ENCODE measurements around the gene MAGI2. TPM values are rescaled to one million over a fixed set of nuclear protein-coding genes. Genes with fewer than 3 reads are reported as not detected.

MAGI2 gene
- total RNA-seq, 5 donors from 2014 or later (not counting 1 experiment from before 2014, with no cell fraction given), result 0.10 to 0.77 (median 0.22) TPM

DNA sequence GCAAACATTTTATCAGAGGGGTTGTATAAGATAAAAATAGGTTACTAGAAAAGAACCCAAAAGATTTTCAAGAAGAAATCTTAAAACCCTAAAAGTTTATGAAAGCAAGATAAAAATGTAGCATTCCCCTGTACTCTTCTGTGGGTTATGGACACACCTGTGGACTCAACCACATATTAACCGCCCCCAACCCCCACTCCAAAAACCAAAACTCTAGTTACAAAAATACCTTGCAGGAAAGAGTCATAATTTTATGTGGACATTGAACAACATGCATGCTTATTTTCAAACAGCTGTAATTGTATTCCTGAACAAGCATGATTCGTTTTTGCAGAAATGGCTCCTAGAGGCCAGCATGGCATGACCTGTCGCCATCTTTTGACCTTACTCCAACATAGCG lies 1188.0 kb downstream of the MAGI2 start:
- ATAC-seq (replicated peaks in 1 of 4) (no peak), DNase-seq (no peak)
- Mint-ChIP-seq H3K4me3 (no peak overlapping the region), H3K27me3 (peaks cover 0 to 7% of the 10 kb centered on the region in 2 donors), H3K9me3 (peaks cover 5 to 14% (median 6%) of the 10 kb centered on the region in 3 donors), H3K27ac (no peak overlapping the region), H3K4me1 (no peaks in the 10 kb centered on the region), H3K36me3 (no peaks in the 10 kb centered on the region)
- no peaks in the 10 kb centered on the region for H3K4me1 ChIP-seq (ENCODE audit: control insufficient read depth in 1 of 2, extremely low read depth in 1 of 2, insufficient read depth in 2 of 2, low read length in 2 of 2)
- POLR2A ChIA-PET, result no interaction called here
- 57% methylated on average over 1 of the region's 4 CpGs for WGBS (ENCODE audit: insufficient coverage)
- no peak overlapping the region for H3K27ac ChIP-seq (ENCODE audit: low read length)
- no peak overlapping the region for H3K4me3 ChIP-seq (ENCODE audit: control insufficient read depth in 1 of 2, extremely low read depth in 1 of 2, low read length in 1 of 2)
- CTCF ChIA-PET, result no interaction called here
- no peaks in the 10 kb centered on the region for H3K36me3 ChIP-seq (ENCODE audit: control insufficient read depth in 2 of 2, extremely low read depth in 1 of 2, insufficient read depth in 1 of 2, low read length in 1 of 2)
- no peaks in the 10 kb centered on the region for H3K9me3 ChIP-seq
- no peaks in the 10 kb centered on the region for H3K27me3 ChIP-seq (replicated peaks in 1 of 2; ENCODE audit: control insufficient read depth in 2 of 2, extremely low read depth in 1 of 2, insufficient read depth in 2 of 2, low read length in 1 of 2)

DNA sequence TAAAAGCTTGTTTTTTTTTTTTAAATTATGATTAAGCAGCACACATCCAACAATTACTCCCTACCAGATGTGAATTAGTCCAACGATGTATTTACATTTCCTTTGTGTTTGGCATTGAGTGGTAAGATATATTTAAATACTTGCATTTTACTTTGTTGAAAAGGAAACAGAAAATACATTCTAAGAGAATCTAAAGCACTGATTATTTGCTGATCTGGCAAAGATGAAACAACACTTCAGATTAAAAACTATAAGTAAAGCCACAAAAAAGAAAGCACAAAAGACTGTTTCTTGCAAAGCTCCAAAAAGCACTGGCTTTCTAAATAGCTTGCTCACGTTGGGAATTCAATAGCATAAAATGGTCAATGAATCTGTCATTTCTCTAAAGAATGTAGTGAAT lies 1188.4 kb downstream of the MAGI2 start:
- no peak overlapping the region for H3K27ac ChIP-seq (ENCODE audit: low read length)
- Mint-ChIP-seq H3K27me3 (peaks cover 0 to 7% of the 10 kb centered on the region in 2 donors), H3K27ac (no peak overlapping the region), H3K4me3 (no peak overlapping the region), H3K9me3 (peaks cover 1 to 14% (median 2%) of the 10 kb centered on the region in 3 donors), H3K36me3 (no peaks in the 10 kb centered on the region), H3K4me1 (no peaks in the 10 kb centered on the region)
- no peaks in the 10 kb centered on the region for H3K9me3 ChIP-seq
- DNase-seq (no peak), ATAC-seq (replicated peaks in 1 of 4) (no peak)
- POLR2A ChIA-PET, result no interaction called here
- H3K4me3 ChIP-seq (ENCODE audit: control insufficient read depth in 1 of 2, extremely low read depth in 1 of 2, low read length in 1 of 2), result no peak overlapping the region
- no peaks in the 10 kb centered on the region for H3K36me3 ChIP-seq (ENCODE audit: control insufficient read depth in 2 of 2, extremely low read depth in 1 of 2, insufficient read depth in 1 of 2, low read length in 1 of 2)
- no CpG with 5 or more reads among the region's 2 CpGs for WGBS (ENCODE audit: insufficient coverage)
- no peaks in the 10 kb centered on the region for H3K27me3 ChIP-seq (replicated peaks in 1 of 2; ENCODE audit: control insufficient read depth in 2 of 2, extremely low read depth in 1 of 2, insufficient read depth in 2 of 2, low read length in 1 of 2)
- CTCF ChIA-PET, result no interaction called here
- no peaks in the 10 kb centered on the region for H3K4me1 ChIP-seq (ENCODE audit: control insufficient read depth in 1 of 2, extremely low read depth in 1 of 2, insufficient read depth in 2 of 2, low read length in 2 of 2)

DNA sequence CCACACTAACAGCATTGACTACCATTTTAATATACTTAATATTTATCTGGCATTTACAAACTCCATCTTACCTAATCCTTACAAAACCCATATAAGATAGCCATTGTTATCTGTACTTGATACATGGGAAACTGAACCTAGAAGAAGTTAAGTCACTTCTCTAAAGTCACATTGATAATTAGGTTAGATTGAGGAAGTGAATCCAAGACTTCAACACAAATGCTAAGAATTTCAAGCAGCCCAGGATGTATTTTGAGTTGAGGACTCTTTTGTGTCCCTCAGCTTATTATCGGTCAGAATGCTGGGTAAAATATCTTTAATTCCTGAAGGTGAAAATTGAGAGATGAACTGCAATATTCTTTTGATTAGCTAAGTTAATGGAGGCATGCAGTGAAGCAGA lies 1189.4 kb downstream of the MAGI2 start:
- H3K27me3 ChIP-seq (replicated peaks in 1 of 2; ENCODE audit: control insufficient read depth in 2 of 2, extremely low read depth in 1 of 2, insufficient read depth in 2 of 2, low read length in 1 of 2), result no peaks in the 10 kb centered on the region
- peaks cover 0 to 7% of the 10 kb centered on the region in 2 donors for H3K27me3 Mint-ChIP-seq
- H3K4me3 Mint-ChIP-seq, result no peak overlapping the region
- H3K4me1 Mint-ChIP-seq, result no peaks in the 10 kb centered on the region
- no peaks in the 10 kb centered on the region for H3K36me3 ChIP-seq (ENCODE audit: control insufficient read depth in 2 of 2, extremely low read depth in 1 of 2, insufficient read depth in 1 of 2, low read length in 1 of 2)
- ATAC-seq (replicated peaks in 1 of 4), result no peak
- H3K9me3 Mint-ChIP-seq, result peaks cover 0 to 14% (median 0%) of the 10 kb centered on the region in 3 donors
- no peaks in the 10 kb centered on the region for H3K9me3 ChIP-seq
- CTCF ChIA-PET, result no interaction called here
- H3K27ac ChIP-seq (ENCODE audit: low read length), result no peak overlapping the region
- H3K4me1 ChIP-seq (ENCODE audit: control insufficient read depth in 1 of 2, extremely low read depth in 1 of 2, insufficient read depth in 2 of 2, low read length in 2 of 2), result no peaks in the 10 kb centered on the region
- 86% methylated on average over 1 of the region's 1 CpG for WGBS (ENCODE audit: insufficient coverage)
- no peak overlapping the region for H3K27ac Mint-ChIP-seq
- H3K4me3 ChIP-seq (ENCODE audit: control insufficient read depth in 1 of 2, extremely low read depth in 1 of 2, low read length in 1 of 2), result no peak overlapping the region
- POLR2A ChIA-PET, result no interaction called here
- DNase-seq, result no peak
- H3K36me3 Mint-ChIP-seq, result no peaks in the 10 kb centered on the region

DNA sequence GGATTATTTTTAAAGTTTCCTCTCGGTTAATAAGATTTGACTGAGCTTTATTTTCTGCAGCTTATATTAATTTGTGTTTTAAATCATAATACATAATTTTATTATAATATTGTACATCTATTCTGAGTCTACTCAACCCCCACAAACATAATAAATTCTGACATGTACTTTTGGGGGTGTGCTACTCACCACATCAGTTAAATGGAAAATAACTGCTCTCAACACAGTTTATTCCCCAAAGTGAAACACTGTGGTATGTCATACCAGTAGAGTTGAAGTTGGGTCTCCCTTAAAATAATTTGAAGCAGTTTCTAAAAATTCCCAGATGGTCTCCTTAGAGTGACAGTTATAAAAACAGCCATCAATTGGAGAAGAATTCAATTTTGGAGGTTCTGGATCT lies 1191.7 kb downstream of the MAGI2 start:
- peaks cover 0 to 7% of the 10 kb centered on the region in 2 donors for H3K27me3 Mint-ChIP-seq
- CTCF ChIA-PET, result no interaction called here
- peaks cover 0 to 14% (median 0%) of the 10 kb centered on the region in 3 donors for H3K9me3 Mint-ChIP-seq
- H3K4me1 Mint-ChIP-seq, result no peaks in the 10 kb centered on the region
- no peak overlapping the region for H3K4me3 Mint-ChIP-seq
- H3K4me1 ChIP-seq (ENCODE audit: control insufficient read depth in 1 of 2, extremely low read depth in 1 of 2, insufficient read depth in 2 of 2, low read length in 2 of 2), result no peaks in the 10 kb centered on the region
- POLR2A ChIA-PET, result no interaction called here
- no peaks in the 10 kb centered on the region for H3K36me3 ChIP-seq (ENCODE audit: control insufficient read depth in 2 of 2, extremely low read depth in 1 of 2, insufficient read depth in 1 of 2, low read length in 1 of 2)
- no peaks in the 10 kb centered on the region for H3K27me3 ChIP-seq (replicated peaks in 1 of 2; ENCODE audit: control insufficient read depth in 2 of 2, extremely low read depth in 1 of 2, insufficient read depth in 2 of 2, low read length in 1 of 2)
- no peaks in the 10 kb centered on the region for H3K9me3 ChIP-seq
- H3K4me3 ChIP-seq (ENCODE audit: control insufficient read depth in 1 of 2, extremely low read depth in 1 of 2, low read length in 1 of 2), result no peak overlapping the region
- no CpG with 5 or more reads among the region's 1 CpG for WGBS (ENCODE audit: insufficient coverage)
- no peak for DNase-seq
- no peak overlapping the region for H3K27ac Mint-ChIP-seq
- H3K27ac ChIP-seq (ENCODE audit: low read length), result no peak overlapping the region
- ATAC-seq (replicated peaks in 1 of 4), result no peak
- no peaks in the 10 kb centered on the region for H3K36me3 Mint-ChIP-seq

DNA sequence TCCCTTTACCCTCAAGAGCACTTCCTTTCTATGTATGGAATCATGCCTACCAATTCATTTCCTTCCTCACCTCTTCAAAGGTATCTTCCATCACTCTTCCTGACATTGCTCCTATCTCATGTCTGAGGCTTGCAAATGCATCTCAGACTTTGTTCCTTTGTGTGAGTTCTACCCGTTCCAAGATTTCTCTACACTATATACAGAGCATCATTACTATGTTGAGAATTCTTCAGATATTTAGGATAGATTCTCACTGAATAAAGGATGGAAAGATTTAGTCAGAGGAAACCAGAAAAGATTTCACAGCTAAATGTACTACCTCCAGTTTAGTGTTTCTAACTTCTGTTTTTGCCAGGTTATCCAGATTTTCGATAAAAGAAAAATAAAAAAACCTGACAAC lies 1192.2 kb downstream of the MAGI2 start:
- Histone ChIP-seq H3K4me1 (ENCODE audit: control insufficient read depth in 1 of 2, extremely low read depth in 1 of 2, insufficient read depth in 2 of 2, low read length in 2 of 2) (no peaks in the 10 kb centered on the region), H3K36me3 (ENCODE audit: control insufficient read depth in 2 of 2, extremely low read depth in 1 of 2, insufficient read depth in 1 of 2, low read length in 1 of 2) (no peaks in the 10 kb centered on the region), H3K27me3 (replicated peaks in 1 of 2; ENCODE audit: control insufficient read depth in 2 of 2, extremely low read depth in 1 of 2, insufficient read depth in 2 of 2, low read length in 1 of 2) (no peaks in the 10 kb centered on the region), H3K27ac (ENCODE audit: low read length) (no peak overlapping the region), H3K4me3 (ENCODE audit: control insufficient read depth in 1 of 2, extremely low read depth in 1 of 2, low read length in 1 of 2) (no peak overlapping the region), H3K9me3 (no peaks in the 10 kb centered on the region)
- H3K27ac Mint-ChIP-seq, result no peak overlapping the region
- H3K4me3 Mint-ChIP-seq, result no peak overlapping the region
- ChIA-PET CTCF (no interaction called here), POLR2A (no interaction called here)
- ATAC-seq (replicated peaks in 1 of 4), result no peak
- H3K9me3 Mint-ChIP-seq, result peaks cover 0 to 16% (median 0%) of the 10 kb centered on the region in 3 donors
- H3K27me3 Mint-ChIP-seq, result peaks cover 0 to 7% of the 10 kb centered on the region in 2 donors
- no peak for DNase-seq
- H3K36me3 Mint-ChIP-seq, result no peaks in the 10 kb centered on the region
- H3K4me1 Mint-ChIP-seq, result no peaks in the 10 kb centered on the region
- WGBS (ENCODE audit: insufficient coverage), result no CpG with 5 or more reads among the region's 2 CpGs

DNA sequence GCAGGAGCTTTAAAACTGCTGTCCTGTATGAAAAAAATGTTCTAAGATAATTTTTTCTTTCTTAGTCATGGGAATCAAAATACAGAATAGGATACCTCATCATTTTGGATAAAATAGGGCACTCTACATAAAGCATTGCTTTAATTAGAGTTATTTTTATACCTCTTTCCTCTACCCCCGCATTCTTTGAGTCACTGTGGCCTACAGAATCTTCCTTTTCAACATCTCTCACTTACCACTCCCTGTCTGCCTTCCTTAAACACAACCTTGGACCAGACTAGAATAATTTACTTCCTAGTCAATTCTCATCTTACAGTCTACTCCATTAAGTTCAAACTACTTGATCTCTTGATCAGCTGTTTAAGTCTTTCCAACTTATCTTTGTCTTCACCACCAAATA lies 1192.6 kb downstream of the MAGI2 start:
- H3K4me1 ChIP-seq (ENCODE audit: control insufficient read depth in 1 of 2, extremely low read depth in 1 of 2, insufficient read depth in 2 of 2, low read length in 2 of 2), result no peaks in the 10 kb centered on the region
- no peak for ATAC-seq (replicated peaks in 1 of 4)
- H3K9me3 ChIP-seq, result no peaks in the 10 kb centered on the region
- POLR2A ChIA-PET, result no interaction called here
- 29% methylated on average over 1 of the region's 1 CpG for WGBS (ENCODE audit: insufficient coverage)
- DNase-seq, result no peak
- CTCF ChIA-PET, result interaction anchor here in 1 of 2 donors (0.6 kb wide), 1 partner anchor 601 kb away, joined by 4 read pairs; no protein-coding TSS in a partner anchor
- H3K4me1 Mint-ChIP-seq, result no peaks in the 10 kb centered on the region
- no peaks in the 10 kb centered on the region for H3K36me3 Mint-ChIP-seq
- no peak overlapping the region for H3K4me3 Mint-ChIP-seq
- no peaks in the 10 kb centered on the region for H3K27me3 ChIP-seq (replicated peaks in 1 of 2; ENCODE audit: control insufficient read depth in 2 of 2, extremely low read depth in 1 of 2, insufficient read depth in 2 of 2, low read length in 1 of 2)
- H3K9me3 Mint-ChIP-seq, result peaks cover 0 to 18% (median 0%) of the 10 kb centered on the region in 3 donors
- H3K27ac Mint-ChIP-seq, result no peak overlapping the region
- no peak overlapping the region for H3K27ac ChIP-seq (ENCODE audit: low read length)
- peaks cover 0 to 7% of the 10 kb centered on the region in 2 donors for H3K27me3 Mint-ChIP-seq
- no peaks in the 10 kb centered on the region for H3K36me3 ChIP-seq (ENCODE audit: control insufficient read depth in 2 of 2, extremely low read depth in 1 of 2, insufficient read depth in 1 of 2, low read length in 1 of 2)
- no peak overlapping the region for H3K4me3 ChIP-seq (ENCODE audit: control insufficient read depth in 1 of 2, extremely low read depth in 1 of 2, low read length in 1 of 2)

DNA sequence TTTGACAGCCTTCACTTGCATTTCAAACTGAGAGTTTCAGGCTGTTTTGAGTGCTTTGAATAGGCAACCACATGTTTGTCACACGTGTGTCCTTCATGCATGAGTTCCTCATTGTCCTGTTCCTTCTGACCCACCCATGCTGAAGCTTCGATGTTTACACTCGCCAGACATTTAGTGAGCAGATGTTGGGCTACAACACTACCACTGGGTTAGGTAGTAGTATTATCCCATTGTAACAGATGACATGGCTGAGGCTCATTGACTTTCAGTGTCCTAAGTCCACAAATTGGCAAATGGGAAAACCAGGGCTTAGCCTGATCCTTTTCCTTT lies 1198.8 kb downstream of the MAGI2 start:
- no peaks in the 10 kb centered on the region for H3K4me1 Mint-ChIP-seq
- ChIA-PET CTCF (no interaction called here), POLR2A (no interaction called here)
- no peak overlapping the region for H3K27ac Mint-ChIP-seq
- H3K27me3 ChIP-seq (replicated peaks in 1 of 2; ENCODE audit: control insufficient read depth in 2 of 2, extremely low read depth in 1 of 2, insufficient read depth in 2 of 2, low read length in 1 of 2), result no peaks in the 10 kb centered on the region
- H3K36me3 ChIP-seq (ENCODE audit: control insufficient read depth in 2 of 2, extremely low read depth in 1 of 2, insufficient read depth in 1 of 2, low read length in 1 of 2), result no peaks in the 10 kb centered on the region
- H3K9me3 ChIP-seq, result no peaks in the 10 kb centered on the region
- no peak overlapping the region for H3K4me3 ChIP-seq (ENCODE audit: control insufficient read depth in 1 of 2, extremely low read depth in 1 of 2, low read length in 1 of 2)
- no peaks in the 10 kb centered on the region for H3K4me1 ChIP-seq (ENCODE audit: control insufficient read depth in 1 of 2, extremely low read depth in 1 of 2, insufficient read depth in 2 of 2, low read length in 2 of 2)
- no peak overlapping the region for H3K27ac ChIP-seq (ENCODE audit: low read length)
- ATAC-seq (replicated peaks in 1 of 4) (no peak), DNase-seq (no peak)
- H3K9me3 Mint-ChIP-seq, result peaks cover 0 to 7% (median 0%) of the 10 kb centered on the region in 3 donors
- WGBS (ENCODE audit: insufficient coverage), result no CpG with 5 or more reads among the region's 3 CpGs
- no peak overlapping the region for H3K4me3 Mint-ChIP-seq
- no peaks in the 10 kb centered on the region for H3K36me3 Mint-ChIP-seq
- H3K27me3 Mint-ChIP-seq, result no peaks in the 10 kb centered on the region
